ENCODE measurements around the gene KRTAP17-1. TPM values are rescaled to one million over a fixed set of nuclear protein-coding genes. Genes with fewer than 3 reads are reported as not detected.

Gene KRTAP17-1
- total RNA-seq, 2 donors from 2014 or later = 0.46 to 0.48 TPM

- H3K36me3 ChIP-seq (ENCODE audit: control insufficient read depth, insufficient read depth, low read length) = no peaks in the 10 kb centered on the region
- no peaks in the 10 kb centered on the region for H3K36me3 Mint-ChIP-seq (ENCODE audit: low read depth)
- no peak overlapping the region for H3K4me3 ChIP-seq (ENCODE audit: low read length)
- H3K9me3 ChIP-seq (ENCODE audit: control insufficient read depth, low read length) = no peaks in the 10 kb centered on the region
- H3K4me3 Mint-ChIP-seq = no peak overlapping the region
- H3K27me3 Mint-ChIP-seq (ENCODE audit: insufficient read depth) = peaks cover 2% of the 10 kb centered on the region
- TF ChIP-seq CTCF (conservative IDR thresholded peaks at IDR 0.05) = no peak
- no peak overlapping the region for H3K9ac ChIP-seq (ENCODE audit: extremely low read depth, low read length, poor library complexity, severe bottlenecking)
- no peaks in the 10 kb centered on the region for H3K27me3 ChIP-seq (ENCODE audit: control insufficient read depth, insufficient read depth, low read length, poor library complexity, severe bottlenecking)
- H3K4me1 Mint-ChIP-seq = peaks cover 16% of the 10 kb centered on the region
- H3K27ac Mint-ChIP-seq = no peak overlapping the region
- peak; percentile 34 for DNase-seq
- peaks cover 4% of the 10 kb centered on the region for H3K4me1 ChIP-seq (ENCODE audit: control insufficient read depth, insufficient read depth, low read length)
- WGBS, 2 experiments (ENCODE audit: insufficient coverage in 1 of 2, insufficient read length in 1 of 2) = 92 to 95% methylated on average over 2 of the region's 2 CpGs
- H3K27ac ChIP-seq (ENCODE audit: low read depth, low read length) = no peak overlapping the region
- peaks cover 14% of the 10 kb centered on the region for H3K9me3 Mint-ChIP-seq
Observed at GRCh38 chr17:41332239-41332638, 16.7 kb upstream of the KRTAP17-1 start.

- Mint-ChIP-seq H3K9me3 (peaks cover 10% of the 10 kb centered on the region), H3K27ac (no peak overlapping the region), H3K4me1 (peaks cover 16% of the 10 kb centered on the region), H3K36me3 (ENCODE audit: low read depth) (no peaks in the 10 kb centered on the region), H3K27me3 (ENCODE audit: insufficient read depth) (peaks cover 2% of the 10 kb centered on the region), H3K4me3 (no peak overlapping the region)
- Histone ChIP-seq H3K9me3 (ENCODE audit: control insufficient read depth, low read length) (no peaks in the 10 kb centered on the region), H3K27me3 (ENCODE audit: control insufficient read depth, insufficient read depth, low read length, poor library complexity, severe bottlenecking) (no peaks in the 10 kb centered on the region), H3K4me3 (ENCODE audit: low read length) (no peak overlapping the region), H3K36me3 (ENCODE audit: control insufficient read depth, insufficient read depth, low read length) (no peaks in the 10 kb centered on the region), H3K4me1 (ENCODE audit: control insufficient read depth, insufficient read depth, low read length) (peaks cover 4% of the 10 kb centered on the region), H3K9ac (ENCODE audit: extremely low read depth, low read length, poor library complexity, severe bottlenecking) (no peak overlapping the region), H3K27ac (ENCODE audit: low read depth, low read length) (no peak overlapping the region)
- TF ChIP-seq CTCF (conservative IDR thresholded peaks at IDR 0.05) = no peak
- WGBS, 2 experiments (ENCODE audit: insufficient coverage in 1 of 2, insufficient read length in 1 of 2) = 83 to 89% methylated on average over 3 to 7 of the region's 7 CpGs
- peak; percentile 43 for DNase-seq
Observed at GRCh38 chr17:41331606-41332005, 16.1 kb upstream of the KRTAP17-1 start.

- no peak overlapping the region for H3K4me3 Mint-ChIP-seq
- peaks cover 11% of the 10 kb centered on the region for H3K4me1 Mint-ChIP-seq
- H3K9ac ChIP-seq (ENCODE audit: extremely low read depth, low read length, poor library complexity, severe bottlenecking) = no peak overlapping the region
- no peak overlapping the region for H3K27ac ChIP-seq (ENCODE audit: low read depth, low read length)
- no peak overlapping the region for H3K27ac Mint-ChIP-seq
- no peaks in the 10 kb centered on the region for H3K4me1 ChIP-seq (ENCODE audit: control insufficient read depth, insufficient read depth, low read length)
- peak; percentile 86 for TF ChIP-seq CTCF (conservative IDR thresholded peaks at IDR 0.05)
- H3K9me3 ChIP-seq (ENCODE audit: control insufficient read depth, low read length) = no peaks in the 10 kb centered on the region
- DNase-seq = peak; percentile 94
- no peaks in the 10 kb centered on the region for H3K9me3 Mint-ChIP-seq
- H3K27me3 ChIP-seq (ENCODE audit: control insufficient read depth, insufficient read depth, low read length, poor library complexity, severe bottlenecking) = no peaks in the 10 kb centered on the region
- H3K4me3 ChIP-seq (ENCODE audit: low read length) = no peak overlapping the region
- H3K36me3 Mint-ChIP-seq (ENCODE audit: low read depth) = no peaks in the 10 kb centered on the region
- 68 to 76% methylated on average over 8 to 13 of the region's 13 CpGs for WGBS, 2 experiments (ENCODE audit: insufficient coverage in 1 of 2, insufficient read length in 1 of 2)
- peaks cover 1% of the 10 kb centered on the region for H3K27me3 Mint-ChIP-seq (ENCODE audit: insufficient read depth)
- no peaks in the 10 kb centered on the region for H3K36me3 ChIP-seq (ENCODE audit: control insufficient read depth, insufficient read depth, low read length)
Observed at GRCh38 chr17:41329279-41329948, 13.9 kb upstream of the KRTAP17-1 start.
